Measurements from ENCODE around the gene HMGN1.
"Not testable (repeated sequence)": the region's sequence is repeated elsewhere in the genome, so short reads cannot be mapped to it uniquely, and the experiment has no call there.

HMGN1 gene

GRCh38 chr21:39348355-39349210 is at the start of gene HMGN1:
TSS of gene HMGN1 (minus strand) at chr21:39349088. CDS start at chr21:39348917, 171 bp downstream.
- peak; percentile 83 for DNase-seq (ENCODE audit: low spot score)

GRCh38 chr21:39397646-39398385 is 48.9 kb upstream of the HMGN1 start:
- no peak for DNase-seq (ENCODE audit: low spot score)

- DNase-seq (ENCODE audit: low spot score) = no peak
Measured at GRCh38 chr21:39392981-39393380, 44.1 kb upstream of the HMGN1 start.

- DNase-seq (ENCODE audit: low spot score) = no peak
Measured at GRCh38 chr21:39390212-39390765, 41.4 kb upstream of the HMGN1 start.

- no peak for DNase-seq (ENCODE audit: low spot score)
Measured at GRCh38 chr21:39388811-39389155, 39.9 kb upstream of the HMGN1 start.

GRCh38 chr21:39388038-39388810 is 39.3 kb upstream of the HMGN1 start:
- peak; percentile 91 for DNase-seq (ENCODE audit: low spot score)

GRCh38 chr21:39387461-39388037 is 38.7 kb upstream of the HMGN1 start:
- DNase-seq (ENCODE audit: low spot score) = peak; percentile 93

GRCh38 chr21:39386899-39387298 is 38.0 kb upstream of the HMGN1 start:
- no peak for DNase-seq (ENCODE audit: low spot score)

- DNase-seq (ENCODE audit: low spot score) = peak; percentile 62
Measured at GRCh38 chr21:39386194-39386593, 37.3 kb upstream of the HMGN1 start.

GRCh38 chr21:39385299-39386145 is 36.6 kb upstream of the HMGN1 start:
- peak; percentile 91 for DNase-seq (ENCODE audit: low spot score)

GRCh38 chr21:39384674-39385298 is 35.9 kb upstream of the HMGN1 start:
- DNase-seq (ENCODE audit: low spot score) = no peak

GRCh38 chr21:39382096-39382495 is 33.2 kb upstream of the HMGN1 start:
- DNase-seq (ENCODE audit: low spot score) = not testable (repeated sequence)

GRCh38 chr21:39381009-39381408 is 32.1 kb upstream of the HMGN1 start:
- no peak for DNase-seq (ENCODE audit: low spot score)

GRCh38 chr21:39379986-39380891 is 31.4 kb upstream of the HMGN1 start:
- peak; percentile 92 for DNase-seq (ENCODE audit: low spot score)

GRCh38 chr21:39377444-39378050 is 28.7 kb upstream of the HMGN1 start:
- DNase-seq (ENCODE audit: low spot score) = no peak

- DNase-seq (ENCODE audit: low spot score) = no peak
Measured at GRCh38 chr21:39375446-39375845, 26.6 kb upstream of the HMGN1 start.

GRCh38 chr21:39374046-39374445 is 25.2 kb upstream of the HMGN1 start:
- DNase-seq (ENCODE audit: low spot score) = no peak

GRCh38 chr21:39373634-39374033 is 24.7 kb upstream of the HMGN1 start:
- peak; percentile 69 for DNase-seq (ENCODE audit: low spot score)

GRCh38 chr21:39369896-39370288 is 21.0 kb upstream of the HMGN1 start:
- not testable (repeated sequence) for DNase-seq (ENCODE audit: low spot score)
